Keratinocyte (primary cell): ENCODE results near the gene IL12RB2. TPM values are rescaled to one million over a fixed set of nuclear protein-coding genes. Genes with fewer than 3 reads are reported as not detected.

Source experiments
- DNase-seq: peaks from one replicate; pipeline ENCODE4 v3.0.0-alpha.2; 2011; ENCODE audit warnings: low read depth, missing footprints, low spot score
- FAIRE-seq: peaks from 2 replicates; lab custom pipeline; 2011; peaks lifted over from hg19 to GRCh38; lab: Jason Lieb, UNC
- H2AFZ ChIP-seq: 2 replicates; pipeline ENCODE4 v1.6.0; 2012; ENCODE audit warnings: low read length, control low read depth, inconsistent platforms; ENCODE audit not compliant: control insufficient read depth
- H3K27ac ChIP-seq: 2 replicates; pipeline ENCODE4 v1.5.1; 2011; ENCODE audit warnings: low read length; ENCODE audit not compliant: control insufficient read depth, insufficient read depth
- H3K27me3 ChIP-seq: 3 replicates; pipeline ENCODE4 v1.6.0; 2011; ENCODE audit warnings: low read length; ENCODE audit not compliant: control insufficient read depth, insufficient read depth; ENCODE audit errors: extremely low read depth
- H3K36me3 ChIP-seq, 2 experiments: 2 replicates in 1 of 2; 3 replicates in 1 of 2; pipeline ENCODE4 v1.5.1; 2011; ENCODE audit warnings: low read length in 2 of 2, mild to moderate bottlenecking in 1 of 2; ENCODE audit not compliant: control insufficient read depth in 2 of 2, insufficient read depth in 2 of 2; ENCODE audit errors: extremely low read depth in 1 of 2
- H3K4me1 ChIP-seq: 3 replicates; pipeline ENCODE4 v1.5.1; 2011; ENCODE audit warnings: low read length; ENCODE audit not compliant: control insufficient read depth, insufficient read depth; ENCODE audit errors: extremely low read depth
- H3K4me2 ChIP-seq: 3 replicates; pipeline ENCODE4 v1.6.0; 2011; ENCODE audit warnings: low read depth, low read length; ENCODE audit not compliant: control insufficient read depth, insufficient read depth; ENCODE audit errors: extremely low read depth
- H3K4me3 ChIP-seq, 3 experiments: fragments of 200-600 bp in 1 of 3; sonication (generic) in 1 of 3; 2 replicates in 2 of 3; 3 replicates in 1 of 3; pipeline ENCODE4 v1.5.1; 2011 to 2016; ENCODE audit warnings: low read length in 3 of 3, mild to moderate bottlenecking in 3 of 3, control low read depth in 2 of 3, inconsistent platforms in 1 of 3, low read depth in 1 of 3, mixed read lengths in 1 of 3, mixed run types in 1 of 3, moderate library complexity in 1 of 3; ENCODE audit not compliant: control insufficient read depth in 2 of 3, insufficient read depth in 2 of 3; ENCODE audit errors: extremely low read depth in 1 of 3
- H3K79me2 ChIP-seq: 2 replicates; pipeline ENCODE4 v1.6.0; 2012; ENCODE audit warnings: low read length; ENCODE audit not compliant: control insufficient read depth, insufficient read depth
- H3K9ac ChIP-seq: 3 replicates; pipeline ENCODE4 v1.6.0; 2011; ENCODE audit warnings: low read length; ENCODE audit not compliant: control insufficient read depth, insufficient read depth; ENCODE audit errors: extremely low read depth
- H3K9me1 ChIP-seq: 3 replicates; pipeline ENCODE4 v1.6.0; 2011; ENCODE audit warnings: low read length; ENCODE audit not compliant: control insufficient read depth, insufficient read depth; ENCODE audit errors: extremely low read depth
- H3K9me3 ChIP-seq: 2 replicates; pipeline ENCODE4 v1.5.1; 2012; ENCODE audit warnings: low read depth, low read length; ENCODE audit not compliant: control insufficient read depth
- H4K20me1 ChIP-seq: 3 replicates; pipeline ENCODE4 v1.6.0; 2011; ENCODE audit warnings: low read length; ENCODE audit not compliant: control insufficient read depth, insufficient read depth; ENCODE audit errors: extremely low read depth
- CTCF ChIP-seq, 3 experiments: IDR thresholded peaks in 1 of 3; conservative IDR thresholded peaks in 1 of 3; optimal IDR thresholded peaks in 1 of 3; 2 replicates in 2 of 3; 3 replicates in 1 of 3; pipeline versions ENCODE3 to v1.5.1; 2011; ENCODE audit warnings: low read length in 3 of 3, mild to moderate bottlenecking in 3 of 3, moderate library complexity in 2 of 3, control low read depth in 1 of 3, inconsistent platforms in 1 of 3; ENCODE audit not compliant: insufficient read depth in 2 of 3; ENCODE audit errors: extremely low read depth in 1 of 3
- EZH2 ChIP-seq: IDR thresholded peaks from one replicate; pipeline ENCODE4 v1.6.1; 2012; ENCODE audit warnings: inconsistent platforms, mild to moderate bottlenecking, low read length, moderate library complexity
- dilution Hi-C: fragments of 300-500 bp; cut with MboI; formaldehyde crosslinking; loops from one replicate; pipeline ENCODE4 v1.7.0; 2020; ENCODE audit warnings: low sequenced_read_pairs; ENCODE audit not compliant: extremely low pct_ligation_motif_present
- polyA plus RNA-seq, 5 experiments: library from polyadenylated mRNA; depleted of rRNA in 3 of 5; stranded (reverse) in 3 of 5; stranded (forward) in 1 of 5; unstranded in 1 of 5; fragments of >200 nt; gene quantifications; 1 replicate in 1 of 5; 2 replicates in 3 of 5; 3 replicates in 1 of 5; pipeline versions ENCODE4 v1.2.1 to v1.2.3, GENCODE V29; 2011 to 2012; ENCODE audit warnings: missing spikeins in 2 of 5, low read depth in 1 of 5, low replicate concordance in 1 of 5

Gene IL12RB2
- polyA plus RNA-seq, 1 donor (not counting 4 experiments of a cell fraction or from before 2014, with no cell fraction given), result 0.63 TPM

GRCh38 chr1:67327864-67328466 lies 20.3 kb downstream of the IL12RB2 start:
- no peaks in the 10 kb centered on the region for H3K9me3 ChIP-seq
- H2AFZ ChIP-seq, result peak overlapping the region; percentile 6
- TF ChIP-seq CTCF (optimal IDR thresholded peaks at IDR 0.05 in 1 of 3, IDR thresholded peaks at IDR 0.05 in 1 of 3, conservative IDR thresholded peaks at IDR 0.05 in 1 of 3; ENCODE audit: extremely low read depth in 1 of 3, insufficient read depth in 2 of 3, low read length in 3 of 3) (no peak), EZH2 (no peak)
- H3K36me3 ChIP-seq, result no peaks in the 10 kb centered on the region
- H3K27me3 ChIP-seq, result no peaks in the 10 kb centered on the region
- no peaks in the 10 kb centered on the region for H4K20me1 ChIP-seq
- no peaks in the 10 kb centered on the region for H3K79me2 ChIP-seq
- no peak overlapping the region for H3K4me3 ChIP-seq
- FAIRE-seq (no peak), DNase-seq (no peak)
- dilution Hi-C loops, result no loop called here
- H3K27ac ChIP-seq, result no peak overlapping the region
- peaks cover 12% of the 10 kb centered on the region for H3K4me1 ChIP-seq
- H3K9me1 ChIP-seq, result no peaks in the 10 kb centered on the region
- no peak overlapping the region for H3K9ac ChIP-seq
- no peak overlapping the region for H3K4me2 ChIP-seq

DNA sequence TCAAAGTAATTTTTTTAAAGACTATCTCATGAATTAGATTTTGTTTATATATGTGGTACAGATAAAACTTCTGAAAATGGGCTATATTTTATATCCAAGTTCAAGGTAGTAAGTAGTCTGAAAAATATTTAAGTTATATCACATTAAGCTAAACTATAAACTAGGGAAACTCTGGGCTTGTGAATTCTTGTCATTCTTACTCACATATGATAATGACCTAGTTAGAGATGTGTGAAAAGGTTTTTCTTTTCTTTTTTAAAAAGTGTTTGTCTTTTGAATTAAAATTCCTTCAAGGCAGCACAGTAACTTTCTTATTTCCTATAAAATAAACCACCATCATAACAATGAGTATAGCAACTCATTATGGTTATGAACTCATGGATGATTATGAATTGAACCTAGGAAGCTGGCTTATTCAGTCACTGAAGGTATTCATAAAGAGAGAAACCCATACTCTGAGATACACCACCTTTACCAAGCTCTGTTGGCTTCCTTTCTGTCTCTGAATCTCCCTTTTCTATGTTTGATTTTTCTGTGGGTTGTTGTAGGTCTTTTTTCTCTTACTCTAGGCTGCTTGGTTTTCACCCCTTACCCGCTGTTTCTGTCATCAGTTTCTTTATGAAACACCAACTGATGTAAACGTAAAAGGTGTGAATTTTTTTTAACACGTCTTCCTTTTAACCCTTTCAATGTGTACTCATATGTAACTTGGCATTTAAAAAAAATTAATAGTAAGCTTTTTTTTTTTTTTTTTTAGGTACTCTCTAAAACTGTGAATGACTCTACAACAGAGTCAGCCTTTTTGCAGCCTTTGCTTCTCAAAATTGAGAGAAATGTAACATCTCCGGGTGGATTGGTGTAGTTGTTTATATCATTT lies 25.2 kb downstream of the IL12RB2 start:
- no peaks in the 10 kb centered on the region for H3K27me3 ChIP-seq
- no peaks in the 10 kb centered on the region for H3K36me3 ChIP-seq
- peak overlapping the region; percentile 74 for H3K27ac ChIP-seq
- DNase-seq (no peak), FAIRE-seq (no peak)
- peak overlapping the region; percentile 75 for H3K4me2 ChIP-seq
- no peaks in the 10 kb centered on the region for H3K9me1 ChIP-seq
- dilution Hi-C loops, result no loop called here
- no peaks in the 10 kb centered on the region for H3K79me2 ChIP-seq
- H3K4me3 ChIP-seq, result peak overlapping the region in 1 of 3 experiments; percentile 35
- no peaks in the 10 kb centered on the region for H4K20me1 ChIP-seq
- peak overlapping the region; percentile 96 for H2AFZ ChIP-seq
- H3K4me1 ChIP-seq, result peaks cover 30% of the 10 kb centered on the region
- peak overlapping the region; percentile 40 for H3K9ac ChIP-seq
- no peak for TF ChIP-seq EZH2
- TF ChIP-seq CTCF (optimal IDR thresholded peaks at IDR 0.05 in 1 of 3, IDR thresholded peaks at IDR 0.05 in 1 of 3, conservative IDR thresholded peaks at IDR 0.05 in 1 of 3; ENCODE audit: extremely low read depth in 1 of 3, insufficient read depth in 2 of 3, low read length in 3 of 3), result no peak
- H3K9me3 ChIP-seq, result no peaks in the 10 kb centered on the region
